Cardiac septum (tissue), 1 donor: ENCODE data around the gene P4HA2. TPM values are rescaled to one million over a fixed set of nuclear protein-coding genes. Genes with fewer than 3 reads are reported as not detected.

ENCODE experiments used
- DNase-seq: peaks from one replicate; pipeline ENCODE4 v3.0.0-alpha.2; 2020; ENCODE audit warnings: low spot score
- intact Hi-C: fragments of 100-400 bp; cut with DNase I; formaldehyde crosslinking; loops from one replicate; pipeline ENCODE4 v1.14.0; 2022
- total RNA-seq: library from RNA; stranded (reverse); fragmentation: NEBNext Ultra II Directional; extraction: Animal tissue kit (Norgen Biotek cat#: 25700); gene quantifications from one replicate; pipeline ENCODE4 v1.2.1, GENCODE V29; 2021
- donor health status: DM: no; HTN: no; CAD: no.

The P4HA2 gene
- total RNA-seq, 1 donor from 2014 or later: 50.5 TPM

DNA sequence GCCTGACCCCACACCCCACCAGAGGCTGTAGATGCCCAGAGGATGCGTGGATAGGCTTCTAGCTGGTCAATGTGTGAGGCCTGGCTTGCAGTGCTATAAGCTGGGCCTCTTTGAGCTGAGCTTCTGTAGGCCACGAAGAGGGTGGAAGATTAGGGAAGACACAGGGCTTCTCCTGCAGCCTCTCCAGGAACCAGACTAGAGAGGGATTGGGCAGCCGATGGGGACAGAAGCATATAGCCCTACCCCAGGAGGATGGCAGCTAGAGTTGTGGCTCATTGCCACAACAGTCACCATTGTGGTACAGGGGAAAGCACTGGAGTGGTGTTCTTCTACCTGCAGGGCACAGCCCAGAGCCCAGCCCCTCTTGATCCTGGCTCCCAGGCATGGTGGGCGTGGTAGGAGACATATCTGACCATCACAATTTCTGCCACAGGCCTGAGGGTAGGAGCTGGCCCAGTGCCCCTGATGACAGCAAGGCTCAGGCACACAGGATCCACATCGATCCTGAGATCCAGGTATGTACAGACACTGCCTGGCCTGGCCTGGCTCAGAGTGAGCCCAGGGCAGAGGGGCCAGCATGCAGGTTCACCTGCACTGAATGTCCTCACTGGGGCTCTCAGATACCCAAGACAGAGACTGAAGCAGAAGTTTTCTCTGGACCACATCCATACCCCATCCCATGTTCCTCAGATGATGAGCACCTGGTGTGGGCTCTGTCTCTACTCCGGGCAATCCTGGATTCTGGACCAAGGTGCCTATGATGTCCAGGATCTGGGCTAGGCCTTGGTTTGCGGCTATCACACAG lies 38.6 kb upstream of the P4HA2 start:
- intact Hi-C loops: no loop called here
- DNase-seq: no peak

GRCh38 chr5:132265336-132266030 lies 37.8 kb upstream of the P4HA2 start:
- no peak for DNase-seq
- intact Hi-C loops: no loop called here

DNA sequence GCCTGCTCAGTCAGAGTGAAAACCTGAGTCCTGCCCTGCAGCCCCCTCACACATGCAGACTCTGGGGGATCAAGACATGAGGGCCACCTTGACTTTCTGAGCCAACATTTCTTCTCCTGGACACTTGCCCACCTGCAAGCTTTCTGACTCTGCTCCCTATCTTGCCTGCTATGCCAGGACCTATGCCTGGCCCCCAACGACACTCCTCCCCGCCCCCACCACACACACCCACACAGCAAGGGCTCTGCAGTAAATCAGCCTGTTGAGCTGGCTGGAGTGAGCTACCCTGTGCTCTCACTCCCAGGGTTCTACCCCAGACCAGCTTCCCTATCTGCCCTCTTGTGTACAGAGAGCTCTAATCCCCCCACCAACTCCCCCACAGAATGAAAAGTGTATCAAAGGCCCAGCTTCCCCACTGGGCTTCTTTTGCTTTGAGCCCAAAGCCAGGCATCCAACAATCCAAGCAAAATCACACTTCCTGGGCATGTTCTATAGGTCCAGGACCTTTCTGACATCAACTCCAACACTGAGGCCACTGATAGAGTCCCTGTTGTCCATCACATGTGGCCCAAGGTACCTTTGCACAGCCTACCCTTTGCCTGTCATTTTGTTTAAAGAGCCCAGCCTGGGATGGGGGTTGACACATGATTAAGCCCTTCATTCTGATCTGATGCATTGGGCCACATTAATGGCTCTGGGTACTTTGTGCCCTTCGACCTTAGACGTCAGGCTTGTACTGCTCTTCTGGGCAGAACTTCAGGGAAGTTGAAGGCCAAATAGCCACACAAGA lies 37.1 kb upstream of the P4HA2 start:
- no peak for DNase-seq
- intact Hi-C loops: no loop called here

DNA sequence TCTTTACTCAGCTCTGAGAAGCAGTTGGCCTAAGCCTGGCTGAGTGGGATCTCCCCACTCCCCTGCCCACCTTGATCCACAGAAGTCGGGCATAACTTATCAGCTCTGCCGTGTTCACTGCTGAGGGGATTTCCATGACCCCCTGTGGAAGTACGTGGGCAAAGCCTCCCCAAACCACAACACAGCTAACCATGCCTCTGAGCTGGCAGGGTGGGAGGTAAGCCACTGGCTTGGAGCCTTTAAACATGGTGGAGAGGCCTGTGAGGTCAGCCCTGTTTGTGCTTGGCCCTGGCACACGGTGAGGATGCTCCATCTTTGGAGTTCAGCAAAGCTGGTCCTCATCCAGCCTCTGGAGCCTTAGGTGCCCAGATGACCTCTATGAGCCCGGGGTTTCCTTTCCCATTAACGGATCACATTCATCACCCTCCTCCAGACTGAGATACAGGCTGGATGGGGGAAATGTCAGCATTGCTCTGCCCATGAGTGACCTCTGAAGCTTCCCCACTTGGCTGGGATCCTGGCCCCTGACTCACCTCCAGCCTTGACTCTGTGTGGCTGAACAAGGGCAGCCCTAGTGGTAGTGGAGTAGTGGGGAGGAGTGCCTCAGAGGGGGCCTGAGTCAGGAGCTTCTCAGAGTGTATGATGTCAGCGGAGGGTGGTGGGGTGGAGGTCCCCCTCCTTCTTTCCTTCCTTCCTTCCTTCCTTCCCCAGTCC lies 36.1 kb upstream of the P4HA2 start:
- no peak for DNase-seq
- intact Hi-C loops: no loop called here

GRCh38 chr5:132262882-132263547 lies 35.4 kb upstream of the P4HA2 start:
- DNase-seq: no peak
- intact Hi-C loops: no loop called here

GRCh38 chr5:132261881-132262845 lies 34.5 kb upstream of the P4HA2 start:
- intact Hi-C loops: no loop called here
- DNase-seq: no peak

DNA sequence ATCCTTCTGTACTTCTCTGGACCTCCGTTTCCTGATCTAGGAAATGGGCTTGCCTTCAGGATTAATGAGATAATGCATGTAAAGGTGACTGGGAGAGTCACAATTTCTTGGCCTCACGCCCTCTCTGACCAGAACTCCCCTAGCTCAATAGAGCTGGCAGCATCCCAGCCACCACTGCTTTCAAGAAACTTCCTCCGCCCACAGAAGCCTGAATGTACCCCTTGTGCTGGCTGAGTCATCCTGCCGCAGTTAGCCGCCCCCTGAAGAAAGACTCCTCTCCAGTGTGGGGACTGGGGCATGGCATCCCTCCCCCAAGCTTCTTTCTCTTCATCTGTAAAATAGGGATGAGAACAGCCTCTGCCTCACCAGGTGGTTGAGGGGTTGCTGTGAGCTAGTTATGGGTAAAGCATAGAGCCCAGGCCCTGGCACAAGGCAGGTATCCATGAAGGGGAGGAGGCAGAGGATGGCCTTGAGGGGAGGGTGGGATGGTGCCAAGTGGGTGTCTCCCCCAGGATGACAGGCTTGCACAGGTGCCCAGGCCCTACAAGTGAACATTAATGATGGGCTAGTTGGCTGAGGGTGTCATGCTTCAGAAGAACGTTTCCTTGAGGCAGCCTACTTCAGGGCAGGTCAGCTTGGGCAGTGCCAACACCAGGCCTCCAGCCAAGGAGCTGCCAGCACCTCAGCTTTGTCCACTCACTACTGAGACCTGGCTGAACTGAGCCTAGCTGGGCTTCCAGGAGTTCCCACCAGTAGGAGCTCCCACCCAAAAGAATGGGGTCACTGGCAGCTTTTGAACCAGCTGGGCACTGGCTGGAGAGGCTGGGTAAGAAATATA lies 33.3 kb upstream of the P4HA2 start:
- intact Hi-C loops: no loop called here
- no peak for DNase-seq

DNA sequence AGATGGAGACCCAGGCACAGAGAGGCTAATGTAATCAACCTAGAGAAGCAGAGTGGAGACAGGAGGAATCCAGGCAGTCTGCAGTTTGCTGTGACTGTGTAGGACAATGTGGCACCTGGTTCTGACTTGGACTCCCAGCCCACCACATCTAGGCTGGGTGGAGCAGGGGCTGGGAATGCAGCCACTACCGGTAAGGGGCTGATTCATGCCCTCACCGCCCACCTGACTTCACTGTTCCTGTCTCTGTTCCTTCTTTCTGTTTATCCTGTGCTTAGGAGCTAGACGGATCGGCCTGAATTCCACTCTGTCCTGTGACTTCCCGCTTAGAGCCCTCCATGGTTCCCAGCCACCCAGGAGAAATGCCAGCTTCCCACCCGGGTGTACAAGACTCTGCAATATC lies 32.4 kb upstream of the P4HA2 start:
- intact Hi-C loops: no loop called here
- no peak for DNase-seq

- intact Hi-C loops: no loop called here
- DNase-seq: no peak
Measured at GRCh38 chr5:132259069-132259851, 31.6 kb upstream of the P4HA2 start.

DNA sequence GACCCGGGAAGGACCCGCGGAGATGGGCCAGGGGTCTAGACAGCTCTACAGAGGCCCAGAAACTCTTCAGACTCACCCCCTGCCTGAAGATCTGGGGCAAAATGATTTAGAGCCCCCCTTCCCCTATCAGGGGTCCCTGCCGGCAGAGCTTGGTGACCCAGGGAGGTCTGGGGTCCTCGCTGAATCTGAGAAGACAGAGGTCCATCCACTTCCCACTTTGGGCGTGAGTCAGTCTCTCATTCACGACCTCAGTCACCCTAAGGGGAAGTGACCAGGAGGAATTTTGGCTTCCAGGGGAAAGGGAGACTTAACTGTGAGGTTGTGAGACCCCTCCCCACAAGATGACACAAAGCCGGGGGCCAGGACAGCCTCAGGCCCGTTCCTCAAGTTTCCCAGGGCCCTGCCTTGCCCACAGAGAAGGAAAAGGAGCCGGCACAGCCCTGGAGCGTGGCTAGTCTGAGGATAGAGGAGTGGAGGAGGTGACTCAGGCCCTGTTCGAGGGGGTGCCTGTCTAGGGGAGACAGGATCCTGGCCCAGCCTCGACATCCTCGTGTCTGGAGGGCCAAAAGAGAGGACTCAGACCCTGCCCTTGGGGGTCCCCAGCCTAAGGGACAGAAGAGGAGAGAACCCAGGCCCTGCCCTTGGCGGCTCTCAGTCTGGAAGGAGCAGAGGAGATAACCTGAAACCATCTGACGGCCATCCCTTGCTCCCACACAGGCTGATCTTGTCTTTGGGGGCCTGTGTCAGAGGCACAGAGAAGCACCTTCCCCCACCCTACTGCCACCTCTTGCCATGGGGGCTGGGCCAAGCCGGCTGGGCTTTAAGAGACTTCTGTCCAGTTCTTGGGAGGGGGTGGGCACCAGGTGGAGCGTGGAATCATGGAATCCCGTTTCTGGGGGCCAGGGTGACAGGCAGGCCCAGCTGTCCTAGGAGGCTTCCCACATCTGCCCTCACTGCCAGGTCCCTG lies 30.7 kb upstream of the P4HA2 start:
- intact Hi-C loops: no loop called here
- DNase-seq: no peak

- no peak for DNase-seq
Measured at GRCh38 chr5:132257131-132258101, 29.8 kb upstream of the P4HA2 start, which contains the start of gene PDLIM4. TSS of gene PDLIM4 (plus strand) at chr5:132257696. CDS start at chr5:132257735, 39 bp downstream.

GRCh38 chr5:132256783-132257130 lies 29.1 kb upstream of the P4HA2 start:
- no peak for DNase-seq
- intact Hi-C loops: no loop called here

More at GRCh38 chr5:132257131-132258101, 29.8 kb upstream of the P4HA2 start, which contains the start of gene PDLIM4:
- intact Hi-C loops: no loop called here

GRCh38 chr5:132256086-132256782 lies 28.6 kb upstream of the P4HA2 start:
- DNase-seq: no peak
- intact Hi-C loops: no loop called here
